CD1c-positive myeloid dendritic cell (primary cell): ENCODE data around the gene METTL16.

Source experiments
- DNase-seq: peaks from one replicate; pipeline ENCODE4 v3.0.0-alpha.2; 2016; ENCODE audit errors: extremely low spot score

The METTL16 gene

DNA sequence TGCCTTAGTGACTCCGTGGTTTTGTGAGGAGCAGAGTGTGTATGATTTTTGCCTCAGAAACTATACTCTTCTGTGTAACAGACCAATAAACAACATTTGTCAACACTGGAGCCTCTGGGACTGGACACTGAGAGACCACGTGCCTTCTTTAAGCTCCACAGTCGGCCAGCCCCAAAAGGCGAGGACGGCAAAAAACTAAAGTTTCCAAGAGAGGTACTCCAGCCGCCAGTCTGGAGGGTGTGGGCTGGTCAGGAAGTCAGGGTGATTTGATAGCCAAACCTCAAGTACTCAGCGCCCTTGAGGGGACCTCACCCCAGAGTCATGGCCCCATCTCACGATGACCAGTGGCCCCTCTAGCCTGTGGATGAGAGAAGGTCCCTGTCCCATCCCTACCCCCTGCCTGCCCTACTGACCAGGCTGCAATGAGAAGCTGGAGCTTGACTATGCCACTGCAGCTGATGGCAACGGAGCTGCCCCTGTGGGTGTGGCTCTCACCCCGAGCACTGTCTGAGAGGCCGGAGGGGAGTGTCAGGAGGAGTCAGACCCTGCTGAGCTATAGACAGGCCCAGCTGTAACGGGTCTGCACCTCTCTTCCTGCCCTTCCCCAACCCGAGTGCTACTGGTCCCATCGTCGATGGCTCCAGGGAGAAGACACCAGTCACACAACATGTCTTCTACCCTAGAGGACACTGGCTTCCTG is 130.6 kb downstream of the METTL16 start:
- DNase-seq = no peak

DNA sequence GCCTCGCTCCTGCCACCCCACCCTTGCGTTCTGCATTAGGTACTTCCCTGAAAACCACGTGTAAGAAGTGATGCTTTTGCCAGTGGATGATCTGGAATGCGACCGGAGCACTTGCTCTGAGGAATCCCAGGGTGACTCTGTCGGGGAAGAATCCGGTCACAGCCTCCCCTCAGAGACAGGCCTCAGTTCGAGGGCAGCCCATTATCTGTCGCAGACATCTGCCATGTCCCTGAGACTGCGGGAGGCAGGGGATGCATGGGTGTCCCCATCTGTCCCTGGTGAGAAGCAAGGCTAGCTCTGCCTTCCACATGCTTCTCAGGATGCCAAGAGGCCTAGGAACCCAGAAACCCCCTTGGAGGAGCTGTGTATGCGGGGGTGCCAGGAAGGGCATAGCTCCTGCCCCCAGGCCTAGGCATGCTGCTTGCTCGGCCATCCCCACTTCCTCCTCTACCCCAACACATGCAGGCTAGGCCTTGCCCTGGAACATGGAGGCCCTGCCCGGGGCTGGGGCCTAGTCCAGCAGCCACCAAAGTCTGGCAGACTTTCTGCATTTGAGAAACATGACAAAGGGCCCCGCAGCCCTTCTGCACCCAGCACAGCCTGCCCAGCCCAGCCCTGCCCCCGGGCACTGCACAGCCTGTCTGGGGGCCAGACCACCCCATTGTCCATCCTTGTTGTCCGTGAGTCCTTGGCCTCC is 131.3 kb downstream of the METTL16 start:
- DNase-seq = no peak

DNA sequence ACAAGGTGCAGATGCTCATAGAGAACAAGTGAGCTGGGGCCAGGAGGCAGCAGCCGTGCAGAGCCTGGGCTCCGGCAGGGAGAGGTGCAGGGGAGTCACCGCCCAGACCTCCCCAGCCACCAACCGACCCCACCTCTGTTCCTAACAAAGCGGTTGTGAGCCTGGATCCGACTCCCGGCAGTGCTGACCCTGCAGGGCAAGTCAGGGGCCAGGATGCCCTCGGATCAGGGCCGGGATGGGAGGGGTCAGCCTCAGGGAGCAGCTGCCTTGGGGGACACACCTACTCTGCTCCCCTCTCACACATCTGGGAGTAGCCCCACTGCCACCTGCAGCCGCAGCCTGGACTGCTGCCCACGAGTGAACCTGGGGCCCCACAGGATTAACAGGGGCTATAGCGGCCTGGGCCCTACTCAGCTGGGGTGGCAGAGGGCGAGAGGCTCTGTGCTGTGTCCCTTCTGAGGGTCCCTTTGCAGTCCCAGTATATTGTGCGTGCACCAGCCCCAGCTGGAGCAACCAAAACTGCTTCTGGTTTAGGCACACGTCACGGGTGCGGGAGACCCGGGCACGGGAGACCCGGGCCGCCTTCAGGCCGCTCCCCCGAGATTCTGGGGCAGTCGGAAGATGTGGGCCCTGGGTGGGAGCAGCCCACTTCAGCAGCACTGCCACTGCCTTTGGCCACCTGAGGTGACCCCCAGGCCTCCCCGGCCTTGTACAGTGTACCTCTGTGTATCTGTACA is 132.0 kb downstream of the METTL16 start:
- DNase-seq = no peak

DNA sequence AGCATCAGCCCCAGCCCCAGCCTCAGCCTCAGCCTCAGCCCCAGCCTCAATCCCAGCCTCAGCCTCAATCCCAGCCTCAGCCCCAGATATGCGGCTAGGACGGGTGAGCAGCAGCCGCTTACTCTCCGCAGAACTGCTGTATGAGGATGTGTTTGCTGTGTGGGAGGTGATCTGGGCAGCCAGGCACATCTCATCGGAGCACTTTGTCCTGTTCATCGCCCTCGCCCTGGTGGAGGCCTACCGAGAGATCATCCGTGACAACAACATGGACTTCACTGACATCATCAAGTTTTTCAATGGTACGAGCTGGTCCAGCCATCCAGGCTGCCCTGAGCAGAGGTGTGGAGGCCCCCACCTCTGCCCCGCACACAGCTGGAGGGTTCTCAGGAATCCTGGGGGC is 132.8 kb downstream of the METTL16 start:
- no peak for DNase-seq

DNA sequence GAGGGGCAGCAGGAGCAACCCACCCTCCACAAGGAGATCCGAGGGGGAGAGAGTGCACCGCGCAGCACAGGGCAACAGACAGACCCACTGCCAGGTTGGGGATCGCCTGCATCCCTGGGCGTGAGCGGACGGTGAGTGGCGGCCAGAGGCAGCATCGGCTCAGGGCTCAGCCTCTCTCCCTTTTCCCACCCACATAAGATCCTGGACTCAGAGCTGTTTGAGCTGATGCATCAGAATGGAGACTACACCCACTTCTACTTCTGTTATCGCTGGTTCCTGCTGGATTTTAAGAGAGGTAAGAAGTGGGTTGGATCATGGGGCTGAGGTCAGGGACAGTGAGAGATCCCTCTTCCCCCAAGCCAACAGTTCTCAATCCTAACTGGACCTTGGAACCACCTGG is 134.0 kb downstream of the METTL16 start:
- peak; percentile 33 for DNase-seq

DNA sequence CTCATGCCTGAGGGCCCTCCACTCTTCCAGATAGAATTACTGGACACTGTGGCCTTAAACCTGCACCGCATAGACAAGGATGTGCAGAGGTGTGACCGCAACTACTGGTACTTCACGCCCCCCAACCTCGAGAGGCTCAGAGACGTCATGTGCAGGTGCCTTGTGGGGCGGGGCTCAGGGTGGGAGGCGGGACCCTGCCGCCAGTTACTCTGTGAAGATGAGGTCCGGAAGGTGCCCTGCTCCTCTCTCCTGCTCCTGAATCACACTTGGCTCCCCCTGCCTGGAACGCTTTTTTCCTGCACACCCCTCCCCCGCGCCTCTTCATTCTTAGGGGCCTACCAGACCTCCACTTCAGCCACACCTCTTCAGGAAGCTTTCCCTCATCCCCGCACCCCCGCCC is 135.6 kb downstream of the METTL16 start:
- DNase-seq = no peak

DNA sequence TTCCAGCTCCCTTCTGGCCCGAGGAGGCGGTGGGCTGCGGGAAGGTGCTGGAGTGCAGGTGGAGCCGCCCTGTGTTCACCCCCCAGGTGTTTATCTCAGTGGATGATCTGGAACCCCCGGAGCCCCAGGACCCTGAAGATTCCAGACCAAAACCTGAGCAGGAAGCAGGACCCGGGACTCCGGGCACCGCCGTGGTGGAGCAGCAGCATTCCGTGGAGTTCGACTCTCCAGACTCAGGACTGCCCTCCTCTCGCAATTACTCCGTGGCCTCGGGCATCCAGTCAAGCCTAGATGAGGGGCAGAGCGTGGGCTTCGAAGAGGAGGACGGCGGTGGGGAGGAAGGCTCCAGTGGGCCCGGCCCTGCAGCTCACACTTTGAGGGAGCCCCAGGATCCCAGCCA is 136.3 kb downstream of the METTL16 start:
- DNase-seq = no peak

DNA sequence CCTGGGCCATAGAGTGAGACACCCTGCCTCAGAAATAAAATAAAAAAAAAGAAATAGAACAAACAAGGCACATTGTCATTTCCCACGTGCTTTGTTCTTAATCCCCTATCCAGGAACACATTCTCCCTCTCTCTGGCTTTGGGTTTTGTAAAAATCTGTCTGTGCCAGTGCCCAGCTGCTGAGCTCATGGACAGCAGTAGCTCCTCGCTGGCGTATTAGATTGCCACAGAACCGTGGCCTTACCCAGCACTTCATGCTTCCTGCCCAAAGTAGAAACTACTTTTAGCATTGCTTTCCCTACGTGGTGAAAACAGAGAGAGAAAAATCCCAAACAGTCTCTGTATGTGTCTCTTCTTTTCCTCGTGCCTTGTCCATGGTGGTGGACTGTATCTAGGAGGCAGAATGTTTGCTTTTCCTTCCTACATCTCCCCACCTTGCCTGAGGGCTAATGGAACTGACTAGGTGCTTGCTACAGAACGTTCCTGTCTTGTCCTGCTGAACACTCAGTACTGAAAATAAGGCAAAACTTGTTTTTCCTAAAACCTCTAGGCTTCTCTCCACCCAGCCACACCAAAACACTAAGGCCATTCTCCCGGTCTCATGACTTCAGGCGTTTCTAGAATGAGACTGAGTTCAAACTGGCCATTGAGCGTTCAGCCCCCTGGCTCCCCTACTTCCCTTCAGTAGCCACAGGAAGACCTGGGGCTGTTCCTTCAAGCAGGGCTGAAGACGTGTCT is 137.0 kb downstream of the METTL16 start:
- DNase-seq = no peak

DNA sequence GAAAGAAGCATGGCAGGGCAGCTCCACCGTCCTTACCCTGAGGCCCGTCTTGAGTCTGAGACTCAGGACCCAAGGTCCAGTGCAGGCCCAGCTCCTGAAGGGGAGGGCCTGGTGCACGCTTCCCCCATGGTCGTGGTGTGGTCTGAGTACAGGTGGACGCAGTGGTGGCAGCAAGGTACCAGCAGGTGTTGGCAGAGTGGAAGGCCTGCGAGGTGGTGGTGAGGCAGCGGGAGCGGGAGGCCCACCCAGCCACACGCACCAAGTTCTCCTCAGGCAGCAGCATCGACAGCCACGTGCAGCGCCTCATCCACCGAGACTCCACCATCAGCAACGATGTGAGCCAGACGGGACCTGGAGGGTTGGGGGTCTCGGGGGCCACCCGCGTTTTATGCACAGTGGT is 138.5 kb downstream of the METTL16 start:
- no peak for DNase-seq

DNA sequence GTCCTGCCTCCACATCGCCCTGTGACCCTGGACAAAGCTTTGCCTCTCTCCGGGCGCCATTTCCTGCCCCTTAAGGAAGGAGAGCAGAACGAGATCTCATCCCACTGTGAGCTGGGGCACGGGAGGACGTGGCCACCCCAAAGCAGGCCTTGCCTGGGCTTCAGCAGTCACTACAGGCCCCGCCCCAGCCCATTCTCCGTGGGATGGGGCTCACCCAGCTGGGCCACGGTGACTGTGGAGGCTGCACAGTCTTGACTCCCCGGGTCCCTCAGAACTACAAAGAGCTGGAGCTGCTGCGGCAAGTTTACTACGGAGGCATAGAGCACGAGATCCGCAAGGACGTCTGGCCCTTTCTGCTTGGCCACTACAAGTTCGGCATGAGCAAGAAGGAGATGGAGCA is 139.0 kb downstream of the METTL16 start:
- DNase-seq = no peak

DNA sequence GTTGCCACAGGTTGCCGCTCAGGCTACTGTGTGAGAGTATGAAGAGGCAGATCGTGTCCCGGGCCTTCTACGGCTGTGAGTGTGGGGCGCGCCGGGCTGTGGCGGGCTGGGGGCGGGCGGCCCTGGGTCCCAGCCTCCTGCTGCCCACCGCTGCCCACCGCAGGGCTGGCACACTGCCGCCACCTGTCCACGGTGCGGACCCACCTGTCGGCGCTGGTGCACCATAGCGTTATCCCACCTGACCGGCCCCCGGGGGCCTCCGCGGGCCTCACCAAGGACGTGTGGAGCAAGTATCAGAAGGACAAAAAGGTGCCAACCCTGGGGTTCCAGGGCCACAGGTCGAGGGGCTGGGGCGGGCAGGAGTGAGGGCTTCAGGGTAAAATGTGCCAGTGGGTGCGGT is 139.5 kb downstream of the METTL16 start:
- DNase-seq = no peak

DNA sequence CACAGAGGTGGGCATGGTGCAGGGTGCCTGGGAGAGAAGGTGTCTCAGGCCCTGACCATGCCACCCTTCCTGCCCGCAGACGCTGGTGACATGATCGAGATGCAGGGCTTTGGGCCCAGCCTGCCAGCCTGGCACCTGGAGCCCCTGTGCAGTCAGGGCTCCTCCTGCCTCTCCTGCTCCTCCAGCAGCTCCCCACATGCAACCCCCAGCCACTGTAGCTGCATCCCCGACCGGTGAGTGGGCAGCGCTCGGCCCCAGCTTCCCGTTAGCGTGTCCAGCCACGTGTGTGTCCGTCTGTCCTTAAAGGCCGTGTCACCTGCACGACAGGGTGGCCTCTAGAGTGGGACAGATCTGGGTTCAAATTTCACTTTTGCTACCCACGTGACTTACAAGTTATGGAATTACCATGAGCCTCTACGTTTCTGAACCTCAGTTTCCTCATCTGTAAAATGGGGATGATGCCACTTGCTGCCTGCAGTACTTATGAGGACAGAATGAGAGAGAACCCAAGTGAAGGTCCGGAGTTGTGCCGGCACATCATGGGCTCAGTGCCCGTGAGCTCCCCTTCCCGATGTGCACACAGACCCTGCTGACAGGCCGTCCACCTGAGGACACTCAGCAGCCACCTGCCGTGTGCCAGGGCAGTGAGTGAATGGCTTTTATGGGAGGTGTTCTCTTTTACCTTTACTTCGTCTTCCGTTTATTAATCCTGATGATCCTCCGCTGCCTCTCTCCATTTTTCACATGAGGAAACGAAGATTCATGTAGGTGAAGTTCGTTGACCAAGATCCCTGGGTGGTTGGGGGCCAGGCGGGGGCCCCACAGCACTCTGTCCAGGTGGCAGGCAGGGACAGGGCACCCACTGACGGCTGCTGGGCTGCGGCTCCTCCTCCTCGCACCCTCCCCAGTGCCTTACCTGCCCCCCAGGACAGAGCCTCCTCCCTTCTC is 140.2 kb downstream of the METTL16 start:
- DNase-seq = no peak

DNA sequence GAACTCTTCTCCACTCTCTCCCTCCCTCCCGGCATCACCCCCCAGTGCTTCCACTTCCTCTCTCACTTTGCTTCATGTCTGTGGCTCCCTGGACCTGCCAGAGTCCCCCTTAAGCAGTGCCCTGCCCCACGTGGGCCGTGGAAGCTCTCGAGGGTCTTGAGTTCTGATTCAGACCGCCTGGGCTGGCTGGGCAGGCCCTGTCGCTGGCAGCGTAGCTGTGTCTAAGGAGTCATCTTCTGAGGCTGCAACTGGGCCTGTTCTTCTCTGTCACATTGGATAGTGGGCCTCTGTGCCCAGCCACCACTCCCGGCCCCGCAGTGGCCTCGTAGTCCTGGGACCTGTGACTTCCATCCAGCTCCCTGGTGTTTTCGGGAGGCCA is 141.5 kb downstream of the METTL16 start:
- no peak for DNase-seq

DNA sequence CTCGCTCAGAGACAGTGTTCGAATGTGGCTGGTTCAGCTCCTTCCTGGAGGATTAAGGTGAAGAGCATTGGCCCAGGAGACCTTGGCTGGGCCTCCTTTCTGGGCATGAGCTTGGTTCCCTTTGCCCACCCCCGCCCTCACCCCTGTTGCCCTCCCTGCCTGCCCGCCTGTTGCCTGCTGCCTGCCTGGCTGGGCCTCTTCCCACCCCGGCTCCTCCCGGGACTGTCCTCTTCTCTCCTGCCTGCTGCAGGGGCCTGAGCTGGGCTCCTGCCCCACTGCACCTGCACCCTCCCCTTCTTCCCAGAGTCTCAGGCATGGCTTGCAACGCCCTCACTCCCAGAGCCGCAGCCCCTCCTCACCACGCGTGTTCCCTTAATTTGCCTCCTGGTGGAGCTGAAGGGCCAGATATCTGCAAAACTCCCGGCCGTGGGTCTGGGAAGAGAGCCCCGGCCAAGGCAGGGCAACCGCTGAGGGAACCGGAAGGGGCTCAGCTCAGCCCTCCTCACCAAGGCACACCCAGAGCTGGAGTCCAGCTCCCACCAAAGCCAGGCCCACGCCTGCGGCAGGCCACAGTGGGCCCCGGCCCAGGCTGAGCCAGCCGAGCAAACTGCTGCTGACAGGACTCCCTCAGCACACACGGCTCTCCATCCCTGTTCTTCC is 142.0 kb downstream of the METTL16 start:
- no peak for DNase-seq

DNA sequence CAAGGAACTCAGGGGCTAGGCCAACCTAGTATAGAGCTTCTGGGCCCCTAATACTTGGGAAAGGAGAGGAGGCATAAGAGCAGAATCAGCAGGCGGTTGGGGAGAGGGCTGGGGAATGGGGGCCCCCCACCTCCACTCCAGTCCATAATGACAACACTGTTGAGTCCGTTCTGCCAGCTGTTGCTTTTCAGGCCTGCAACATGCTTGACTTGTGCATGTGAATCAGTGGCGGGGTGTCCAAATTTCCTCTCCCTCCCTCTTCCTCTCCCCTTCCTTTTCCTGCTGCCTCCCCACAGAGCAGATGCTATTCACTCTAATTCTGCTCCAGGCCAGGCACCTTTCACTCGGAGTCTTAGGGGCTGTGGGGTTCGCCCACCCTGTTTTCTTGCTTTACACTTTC is 142.6 kb downstream of the METTL16 start:
- no peak for DNase-seq

DNA sequence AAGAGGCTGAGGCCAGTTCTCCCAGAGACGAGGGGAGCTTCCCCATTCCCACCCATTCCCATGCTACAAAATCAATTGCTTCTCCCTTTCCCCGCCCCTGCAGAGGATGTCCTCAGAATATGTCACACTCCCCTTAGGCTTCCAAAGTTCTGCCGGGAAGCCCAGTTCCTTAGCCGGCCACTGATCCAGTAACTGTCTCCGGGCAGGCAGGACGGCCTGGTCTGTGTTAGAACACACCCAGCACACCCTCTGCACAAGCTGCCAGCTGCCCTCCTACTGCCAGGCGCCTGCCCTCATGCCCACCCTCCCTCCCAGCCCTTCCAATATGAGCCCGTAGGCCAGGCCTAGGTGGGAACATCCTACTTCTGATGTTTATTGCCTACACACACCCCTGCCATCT is 143.3 kb downstream of the METTL16 start:
- no peak for DNase-seq

DNA sequence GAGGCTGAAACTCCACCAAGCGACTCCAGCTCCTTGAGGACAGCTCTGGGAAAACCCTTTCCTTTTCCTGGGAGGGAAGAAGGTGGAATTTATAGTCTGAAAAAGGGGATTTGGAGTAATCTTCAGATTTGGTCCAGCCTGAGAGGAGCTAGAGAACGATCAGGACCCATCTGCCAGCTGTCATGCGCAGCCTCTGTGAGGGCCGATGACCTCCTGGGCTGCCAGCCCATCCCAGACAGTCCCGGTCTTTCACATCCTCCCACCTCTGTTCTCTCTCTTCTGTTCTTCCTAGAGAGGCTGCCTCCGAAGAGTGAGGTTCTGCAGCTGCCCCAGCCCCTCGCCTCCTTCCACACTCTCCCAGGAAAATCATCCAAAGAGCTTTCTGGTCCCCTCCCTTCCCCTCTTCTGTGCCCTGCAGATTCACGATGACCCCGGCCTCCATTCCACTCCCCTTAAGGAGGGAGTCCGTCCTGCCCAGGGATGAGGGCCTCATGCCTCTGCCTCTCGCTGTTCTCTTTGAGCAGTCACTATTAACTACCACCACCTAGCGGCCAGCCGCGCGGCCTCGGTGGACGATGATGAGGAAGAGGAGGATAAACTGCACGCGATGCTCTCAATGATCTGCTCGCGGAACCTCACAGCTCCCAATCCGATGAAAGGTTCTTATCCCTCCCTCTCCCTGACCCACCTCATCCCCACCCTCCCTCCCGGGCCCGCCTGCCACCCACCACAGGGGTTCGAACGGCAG is 144.8 kb downstream of the METTL16 start:
- DNase-seq = no peak
